ENCODE measurements around the gene ROCK2.
"Not testable (repeated sequence)": the region's sequence is repeated elsewhere in the genome, so short reads cannot be mapped to it uniquely, and the experiment has no call there.

The ROCK2 gene

GRCh38 chr2:11340717-11341116 lies 3.7 kb downstream of the ROCK2 start:
- DNase-seq (ENCODE audit: low read depth in 2 of 2) = no peak

DNA sequence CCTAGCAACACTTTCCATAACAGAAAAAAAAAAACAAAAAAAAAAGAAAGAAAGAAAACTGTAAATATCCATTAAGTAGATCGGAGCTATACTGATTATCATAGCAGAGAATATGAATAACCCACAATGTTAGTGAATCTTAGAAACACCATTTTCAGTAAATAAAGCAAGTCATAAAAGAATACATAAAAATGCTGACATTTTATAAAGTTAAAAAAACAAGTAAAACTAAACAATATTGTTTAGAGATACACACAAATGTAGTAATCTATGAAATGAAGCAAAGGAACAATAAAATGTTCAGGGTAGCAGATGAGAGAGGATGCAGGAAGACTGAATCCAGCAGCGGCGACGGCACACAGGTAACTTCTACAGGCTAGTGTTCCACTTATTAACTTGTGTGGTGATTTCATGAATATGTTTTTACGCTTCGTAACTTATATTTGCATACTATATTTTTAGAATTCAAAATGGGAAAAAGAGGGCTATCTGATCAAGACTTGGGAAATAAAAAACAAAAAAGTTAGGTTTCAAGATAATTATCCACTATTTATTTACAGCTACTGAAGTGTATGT lies 4.8 kb downstream of the ROCK2 start:
- no peak for DNase-seq (ENCODE audit: low read depth in 2 of 2)

DNA sequence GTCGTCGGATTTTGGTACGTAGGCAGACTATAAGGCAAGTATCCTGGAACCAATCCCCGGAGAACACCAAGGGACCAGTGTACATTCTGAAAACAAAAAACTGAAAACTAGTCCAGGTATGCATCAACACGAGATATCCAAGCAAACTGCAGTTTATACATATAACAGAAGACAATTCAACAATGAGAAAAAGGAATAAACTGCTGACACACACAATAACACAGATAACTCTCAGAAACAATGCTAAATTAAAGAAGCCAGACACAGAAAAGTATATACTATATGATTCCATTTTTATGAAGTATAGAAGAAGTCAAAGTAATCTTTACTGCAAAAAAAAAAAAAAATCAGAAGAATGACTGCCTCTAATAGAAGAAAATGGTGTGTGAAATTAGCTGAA lies 5.9 kb downstream of the ROCK2 start:
- DNase-seq (ENCODE audit: low read depth in 2 of 2) = no peak

- DNase-seq (ENCODE audit: low read depth in 2 of 2) = no peak
These were observed 6.5 kb downstream of the ROCK2 start for GRCh38 chr2:11337909-11338308.

DNA sequence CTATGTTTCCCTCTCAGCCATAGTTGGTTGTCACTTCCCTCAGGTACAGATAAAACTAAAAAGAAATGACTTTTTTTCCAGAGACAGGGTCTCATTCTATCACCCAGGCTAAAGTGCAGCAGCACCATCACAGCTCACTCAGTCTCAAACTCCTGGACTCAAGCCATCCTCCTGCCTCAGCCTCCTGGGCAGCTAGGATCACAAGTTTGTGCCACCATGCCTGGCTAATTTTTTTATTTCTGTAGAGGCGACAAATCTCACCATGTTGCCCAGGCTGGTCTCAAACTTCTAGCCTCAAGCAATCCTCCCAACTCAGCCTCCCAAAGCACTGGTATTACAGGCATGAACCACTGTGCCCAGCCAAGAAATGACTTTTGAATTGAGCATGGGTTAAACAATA lies 8.2 kb downstream of the ROCK2 start:
- no peak for DNase-seq (ENCODE audit: low read depth in 2 of 2)

DNA sequence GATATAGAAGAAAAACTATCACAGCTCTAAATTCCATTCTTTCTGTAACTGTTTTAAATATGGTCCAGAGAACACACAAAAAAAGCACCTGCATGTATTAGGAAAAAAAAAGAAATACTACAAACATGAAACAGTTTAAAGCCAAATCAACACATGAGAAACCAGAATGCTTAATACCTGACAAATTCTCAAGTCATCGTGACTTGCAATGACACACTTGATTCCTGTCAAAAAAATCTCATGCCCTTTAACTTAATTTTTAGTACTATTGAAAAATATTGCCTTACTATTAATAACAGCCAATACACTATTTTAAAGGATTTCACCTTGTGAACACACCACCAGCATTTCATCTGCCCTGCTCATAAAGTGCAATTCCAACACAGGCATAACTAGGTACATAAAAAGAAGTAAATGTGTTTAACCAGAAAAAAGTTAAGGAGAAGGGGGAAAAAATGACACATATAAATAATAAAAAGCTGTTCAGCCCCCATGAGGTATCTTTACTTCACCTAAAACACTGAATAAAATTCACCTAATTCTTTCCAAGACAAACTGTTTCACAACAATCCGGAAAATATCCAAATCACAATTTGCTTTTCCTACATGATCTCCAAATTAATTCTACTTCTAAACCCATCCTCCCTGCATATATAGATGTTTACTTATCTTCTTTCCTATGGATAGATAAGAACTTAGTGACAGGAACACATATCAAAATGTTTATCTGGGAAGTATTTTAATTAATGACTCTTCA lies 10.8 kb downstream of the ROCK2 start:
- DNase-seq (ENCODE audit: low read depth in 2 of 2) = no peak

- DNase-seq (ENCODE audit: low read depth in 2 of 2) = no peak
These were observed 11.8 kb downstream of the ROCK2 start for GRCh38 chr2:11332596-11332995.

- no peak for DNase-seq (ENCODE audit: low read depth in 2 of 2)
These were observed 13.8 kb downstream of the ROCK2 start for GRCh38 chr2:11330457-11331142.

GRCh38 chr2:11329776-11330175 lies 14.7 kb downstream of the ROCK2 start:
- no peak for DNase-seq (ENCODE audit: low read depth in 2 of 2)

DNA sequence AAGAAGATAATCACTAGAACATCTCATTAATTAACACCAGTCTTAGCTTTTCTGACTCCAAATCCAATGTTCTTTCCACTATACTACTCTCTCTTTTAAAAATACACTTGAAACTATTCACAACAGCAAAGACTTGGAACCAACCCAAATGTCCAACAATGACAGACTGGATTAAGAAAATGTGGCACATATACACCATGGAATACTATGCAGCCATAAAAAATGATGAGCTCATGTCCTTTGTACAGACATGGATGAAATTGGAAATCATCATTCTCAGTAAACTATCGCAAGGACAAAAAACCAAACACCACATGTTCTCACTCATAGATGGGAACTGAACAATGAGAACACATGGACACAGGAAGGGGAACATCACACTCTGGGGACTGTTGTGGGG lies 15.9 kb downstream of the ROCK2 start:
- DNase-seq (ENCODE audit: low read depth in 2 of 2) = not testable (repeated sequence)

DNA sequence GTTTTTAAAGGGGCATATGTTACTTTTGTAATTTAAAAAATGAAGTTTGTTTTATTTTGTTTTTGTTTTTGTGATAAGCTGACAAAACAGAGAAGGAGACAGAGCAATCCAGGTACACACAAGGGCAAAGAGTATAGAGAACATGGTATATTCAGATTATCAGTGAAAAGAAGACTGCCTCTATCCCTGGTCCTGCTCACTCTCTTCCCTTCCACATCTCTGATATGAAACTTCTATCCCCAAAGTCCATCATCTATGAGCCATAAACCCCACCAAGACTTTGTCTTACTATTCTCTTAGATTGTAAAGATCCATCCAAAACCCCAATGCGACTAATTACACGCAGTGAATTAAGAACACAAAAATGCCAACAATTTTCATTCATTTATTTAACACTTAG lies 16.6 kb downstream of the ROCK2 start:
- no peak for DNase-seq (ENCODE audit: low read depth in 2 of 2)

DNA sequence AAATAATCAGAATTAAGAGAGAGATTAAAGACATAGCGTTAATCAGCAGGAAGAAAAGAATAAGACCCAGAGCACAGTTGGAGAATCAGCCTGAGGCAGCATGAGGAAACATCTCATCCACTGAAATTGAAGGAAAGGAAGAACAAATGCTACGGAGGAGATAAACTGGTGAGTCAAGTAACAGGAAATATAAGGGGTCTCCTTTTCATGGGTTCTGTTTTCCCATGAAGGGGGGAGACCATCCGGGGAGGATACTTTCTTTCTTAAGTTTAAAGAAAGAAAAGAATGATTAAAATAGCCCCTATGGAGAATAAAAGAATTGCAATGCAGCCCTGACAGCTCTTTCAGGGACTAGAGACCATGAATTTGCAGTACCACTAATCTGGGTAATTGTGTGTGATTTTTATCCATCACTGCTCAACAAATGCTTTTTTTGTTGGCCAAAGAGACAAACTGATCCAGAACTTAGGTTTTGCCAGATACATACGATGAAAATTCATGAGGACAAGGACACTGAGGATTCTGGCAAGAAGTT lies 17.7 kb downstream of the ROCK2 start:
- no peak for DNase-seq (ENCODE audit: low read depth in 2 of 2)

DNA sequence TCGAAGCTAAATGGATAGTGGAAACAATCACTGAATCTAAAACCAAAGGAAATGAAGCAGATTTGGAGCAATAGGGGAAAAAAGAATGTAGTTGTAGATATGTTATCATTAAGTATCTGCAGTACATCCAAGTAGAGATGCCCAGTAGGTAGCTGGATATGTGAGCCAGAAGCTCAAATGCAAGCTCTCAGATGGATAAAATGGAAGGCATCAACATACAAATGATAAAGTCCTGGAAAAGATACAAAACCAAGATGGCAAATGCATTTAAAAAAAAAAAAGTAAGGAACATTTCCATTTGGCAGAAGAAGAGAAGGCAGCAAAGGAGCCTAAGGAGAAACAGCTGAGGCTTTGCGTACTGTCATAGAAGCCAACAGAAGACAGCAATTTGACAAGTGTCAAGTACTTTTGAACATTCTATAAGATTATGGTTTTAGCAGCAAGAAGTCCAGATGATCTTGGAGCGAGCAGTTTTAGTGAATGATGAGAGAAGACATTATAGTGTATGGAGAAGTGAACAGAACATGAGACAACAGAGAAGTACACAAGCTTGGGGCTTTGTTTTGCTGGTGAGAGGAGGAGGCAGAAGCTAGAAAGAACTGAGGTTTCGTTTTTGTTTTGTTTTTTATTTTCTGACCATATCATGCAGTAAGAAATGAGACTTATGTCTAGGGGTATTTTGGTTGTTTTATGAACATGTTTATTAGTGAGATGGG lies 18.3 kb downstream of the ROCK2 start:
- DNase-seq (ENCODE audit: low read depth in 2 of 2) = no peak

GRCh38 chr2:11321847-11322246 lies 22.6 kb downstream of the ROCK2 start:
- no peak for DNase-seq (ENCODE audit: low read depth in 2 of 2)

DNA sequence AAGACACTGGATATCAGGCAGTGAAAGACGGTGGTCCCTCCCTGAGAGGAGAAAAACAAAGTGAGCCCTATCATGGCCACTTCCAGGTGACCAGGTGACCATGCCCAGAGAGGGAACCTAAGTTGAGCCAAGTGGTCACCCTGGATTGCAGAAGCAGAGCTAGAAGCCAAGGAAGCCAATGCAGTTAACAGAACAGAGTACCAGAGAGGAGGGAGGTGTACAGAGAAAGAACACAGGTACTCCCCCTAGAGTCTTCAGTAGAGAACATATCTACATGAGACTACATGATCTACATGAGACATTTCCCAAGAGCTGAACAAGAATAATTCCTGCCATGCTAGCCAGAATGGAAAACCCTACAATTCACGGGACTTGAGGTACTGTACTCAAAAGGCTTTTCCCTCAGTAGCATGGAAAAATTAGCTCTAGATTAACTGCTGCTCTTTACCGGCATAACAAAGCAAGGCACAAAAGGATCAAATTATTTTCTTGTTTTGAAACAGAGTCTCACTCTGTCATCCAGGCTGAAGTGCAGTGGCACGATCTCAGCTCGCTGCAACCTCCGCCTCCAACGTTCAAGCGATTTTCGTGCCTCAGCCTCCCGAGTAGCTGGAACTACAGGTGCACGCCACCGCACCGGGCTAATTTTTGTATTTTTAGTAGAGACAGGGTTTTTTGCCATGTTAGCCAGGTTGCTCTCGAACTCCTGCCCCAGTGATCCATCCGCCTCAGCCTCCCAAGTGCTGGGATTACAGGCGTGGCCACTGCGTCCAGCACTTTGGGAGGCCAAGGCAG lies 23.5 kb downstream of the ROCK2 start:
- DNase-seq (ENCODE audit: low read depth in 2 of 2) = no peak

DNA sequence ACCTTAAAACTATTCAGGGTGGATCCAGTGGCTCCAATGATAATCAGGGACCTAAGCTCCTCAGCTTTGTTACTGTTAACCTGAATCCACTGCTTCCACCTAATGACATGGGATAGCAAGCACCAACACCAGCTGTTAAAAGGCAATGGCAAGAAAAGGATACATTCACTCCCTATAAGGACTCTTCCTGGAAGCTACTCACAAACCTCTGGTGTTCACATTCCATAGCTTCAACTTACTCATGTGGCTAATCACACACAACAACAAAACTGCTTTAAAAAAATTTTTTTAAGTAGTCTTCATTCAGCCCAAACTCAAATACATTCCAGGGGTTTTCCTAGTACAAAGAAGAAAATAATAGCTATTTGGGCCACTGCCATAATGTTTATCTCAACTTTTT lies 24.5 kb downstream of the ROCK2 start:
- no peak for DNase-seq (ENCODE audit: low read depth in 2 of 2)

DNA sequence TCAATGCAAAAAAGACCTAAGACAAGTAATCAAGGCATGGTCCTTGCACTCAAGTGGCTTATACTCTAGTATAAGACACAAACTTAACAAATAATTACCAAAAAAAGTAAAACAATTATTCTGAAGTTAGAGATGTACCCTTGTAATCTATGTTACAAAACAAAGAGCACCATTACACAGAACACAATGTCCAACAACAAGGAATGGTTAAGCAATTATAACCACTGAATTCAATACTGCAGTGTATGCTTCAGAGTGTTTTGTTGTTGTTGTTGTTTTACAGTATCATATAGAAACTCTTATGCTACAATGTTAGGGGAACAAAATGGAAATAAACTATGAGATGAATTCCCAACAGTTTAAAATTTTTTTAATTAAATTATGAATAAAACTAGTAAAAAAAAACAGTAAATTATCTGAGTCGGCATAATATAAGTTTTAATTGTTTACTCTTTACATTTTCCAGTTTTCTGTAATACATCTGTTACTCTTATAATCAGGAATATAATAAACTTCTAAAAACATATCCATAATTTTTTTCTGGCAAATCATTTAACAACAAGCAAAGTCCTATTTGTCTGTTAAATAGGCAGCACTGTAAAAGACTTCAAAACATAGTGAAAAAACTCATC lies 29.2 kb downstream of the ROCK2 start:
- no peak for DNase-seq (ENCODE audit: low read depth in 2 of 2)

DNA sequence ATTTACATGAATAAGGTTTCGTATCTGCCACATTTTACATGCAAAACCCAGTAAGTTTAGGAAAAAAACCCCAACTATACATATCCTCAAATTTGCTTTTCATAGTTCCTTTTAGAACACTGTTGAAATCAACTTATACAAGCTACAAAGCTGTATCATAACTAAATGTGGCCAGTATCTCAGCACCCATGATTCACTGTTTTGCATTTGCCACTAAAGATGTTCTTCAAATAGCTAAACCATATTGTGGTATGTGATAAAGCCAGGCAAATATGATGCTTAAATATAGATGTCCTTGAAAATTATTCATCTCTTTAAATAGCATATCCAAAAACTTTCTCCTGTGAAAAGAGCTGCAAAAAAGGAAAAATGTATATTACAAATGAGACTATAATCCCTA lies 29.9 kb downstream of the ROCK2 start:
- DNase-seq (ENCODE audit: low read depth in 2 of 2) = no peak

DNA sequence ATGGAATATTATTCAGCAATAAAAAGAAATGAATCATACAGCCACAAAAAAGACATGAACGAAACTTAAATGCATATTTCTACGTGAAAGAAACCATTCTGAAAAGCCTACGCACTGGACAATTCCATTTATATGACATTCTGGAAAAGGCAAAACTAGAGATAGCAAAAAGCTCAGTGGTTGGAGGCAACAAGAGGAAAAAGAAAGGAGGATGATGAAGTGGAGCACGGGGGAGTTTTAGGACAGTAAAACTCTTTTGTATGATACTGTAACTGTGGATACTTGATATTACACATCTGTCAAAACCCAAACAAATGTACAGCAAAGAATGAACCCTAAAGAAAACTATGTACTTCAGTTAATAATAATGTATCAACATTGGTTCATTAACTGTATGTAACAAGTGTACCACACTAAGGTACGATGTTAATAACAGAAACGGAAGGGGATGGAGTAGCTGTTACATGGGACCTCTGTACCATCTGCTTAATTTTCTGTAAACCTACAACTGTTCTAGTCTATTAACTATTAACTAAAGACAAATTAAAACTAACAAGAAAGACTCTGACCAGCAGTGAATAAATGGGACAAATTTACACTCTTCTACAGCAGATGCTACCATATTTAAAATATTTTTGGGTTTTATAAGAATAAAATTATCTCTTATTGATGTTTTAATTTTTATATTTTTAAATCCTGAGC lies 31.5 kb downstream of the ROCK2 start:
- DNase-seq (ENCODE audit: low read depth in 2 of 2) = no peak

DNA sequence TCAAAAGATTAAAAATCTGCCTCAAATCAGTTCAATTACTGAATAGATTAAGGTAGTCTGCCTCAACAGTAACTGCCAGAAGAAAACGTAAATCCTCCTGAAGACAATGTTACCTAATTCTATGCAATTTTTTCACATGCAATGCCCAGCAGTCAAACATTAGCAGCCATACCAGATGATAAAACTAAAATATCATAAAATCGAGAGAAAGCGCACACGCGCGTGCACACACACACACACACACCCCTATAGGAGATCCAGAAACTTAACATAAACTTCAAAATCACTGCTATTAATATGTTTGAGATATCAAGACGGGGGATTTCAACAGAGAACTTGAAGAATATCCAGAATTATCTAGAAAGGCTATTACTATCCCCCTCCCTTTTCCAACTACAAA lies 32.9 kb downstream of the ROCK2 start:
- DNase-seq (ENCODE audit: low read depth in 2 of 2) = no peak

Data from stimulated activated CD4-positive, alpha-beta T cell treated with anti-CD3 and anti-CD28 coated beads, Interleukin-12 subunit alpha, Interleukin-12 subunit beta, amount 100 ng/mL, for 24 hours (primary cell).